EL (cell line): Measurements from ENCODE around the gene CD300C.
"Not testable (repeated sequence)": the region's sequence is repeated elsewhere in the genome, so short reads cannot be mapped to it uniquely, and the experiment has no call there.

Experiments
- DNase-seq: peaks from one replicate; pipeline ENCODE4 v3.0.0-alpha.2; 2016

The CD300C gene

GRCh38 chr17:74529243-74529642 lies 16.7 kb downstream of the CD300C start:
- DNase-seq = no peak

GRCh38 chr17:74528491-74529199 lies 17.3 kb downstream of the CD300C start:
- DNase-seq = no peak

- DNase-seq = no peak
Observed at GRCh38 chr17:74527756-74528155, 18.2 kb downstream of the CD300C start.

- no peak for DNase-seq
Observed at GRCh38 chr17:74527081-74527480, 18.8 kb downstream of the CD300C start.

GRCh38 chr17:74526681-74527080 lies 19.2 kb downstream of the CD300C start:
- no peak for DNase-seq

GRCh38 chr17:74525781-74526288 lies 20.1 kb downstream of the CD300C start:
- DNase-seq = no peak

- DNase-seq = no peak
Observed at GRCh38 chr17:74525465-74525725, 20.5 kb downstream of the CD300C start.

GRCh38 chr17:74524653-74525464 lies 21.1 kb downstream of the CD300C start:
- no peak for DNase-seq

- DNase-seq = no peak
Observed at GRCh38 chr17:74523308-74523707, 22.6 kb downstream of the CD300C start.

GRCh38 chr17:74522381-74523105 lies 23.4 kb downstream of the CD300C start:
- no peak for DNase-seq

- DNase-seq = no peak
Observed at GRCh38 chr17:74521701-74522201, 24.2 kb downstream of the CD300C start.

- DNase-seq = no peak
Observed at GRCh38 chr17:74520790-74521480, 25.0 kb downstream of the CD300C start.

- no peak for DNase-seq
Observed at GRCh38 chr17:74520016-74520434, 25.9 kb downstream of the CD300C start.

GRCh38 chr17:74518413-74518981 lies 27.4 kb downstream of the CD300C start:
- DNase-seq = not testable (repeated sequence)

- DNase-seq = no peak
Observed at GRCh38 chr17:74516561-74517328, 29.2 kb downstream of the CD300C start.

- DNase-seq = no peak
Observed at GRCh38 chr17:74515941-74516340, 30.0 kb downstream of the CD300C start.

- DNase-seq = no peak
Observed at GRCh38 chr17:74514632-74515334, 31.1 kb downstream of the CD300C start.

GRCh38 chr17:74513987-74514631 lies 31.8 kb downstream of the CD300C start:
- DNase-seq = peak; percentile 50

- peak; percentile 30 for DNase-seq
Observed at GRCh38 chr17:74512624-74513091, 33.3 kb downstream of the CD300C start.

GRCh38 chr17:74512036-74512435 lies 33.9 kb downstream of the CD300C start:
- no peak for DNase-seq
